ENCODE measurements around the gene HMCN2.
"Not testable (repeated sequence)": the region's sequence is repeated elsewhere in the genome, so short reads cannot be mapped to it uniquely, and the experiment has no call there.

The HMCN2 gene

DNA sequence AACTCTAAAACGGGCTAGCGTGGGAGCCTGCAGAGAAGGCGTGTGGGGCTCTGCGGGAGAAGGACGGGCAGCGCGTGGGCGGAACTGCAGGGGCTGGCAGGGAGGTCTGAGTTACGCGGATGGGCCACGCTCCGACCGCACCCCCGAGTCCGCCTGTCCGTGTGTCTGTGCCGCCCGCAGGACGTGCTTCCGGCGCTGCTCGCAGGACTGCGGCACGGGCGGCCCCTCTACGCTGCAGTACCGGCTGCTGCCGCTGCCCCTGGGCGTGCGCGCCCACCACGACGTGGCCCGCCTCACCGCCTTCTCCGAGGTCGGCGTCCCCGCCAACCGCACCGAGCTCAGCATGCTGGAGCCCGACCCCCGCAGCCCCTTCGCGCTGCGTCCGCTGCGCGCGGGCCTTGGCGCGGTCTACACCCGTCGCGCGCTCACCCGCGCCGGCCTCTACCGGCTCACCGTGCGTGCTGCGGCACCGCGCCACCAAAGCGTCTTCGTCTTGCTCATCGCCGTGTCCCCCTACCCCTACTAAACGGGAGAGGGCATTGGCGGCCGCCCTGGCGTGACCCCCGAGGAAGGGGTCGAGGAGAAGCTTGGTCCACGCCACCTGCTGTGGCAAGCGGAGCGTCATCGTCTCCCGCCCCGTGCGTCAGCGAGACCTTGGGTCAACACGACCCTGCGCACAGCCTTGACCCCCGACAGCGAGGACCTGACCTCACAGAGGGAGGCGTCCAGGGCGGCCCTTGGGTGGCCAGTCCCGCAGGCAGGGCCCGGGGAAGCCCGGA, 167.8 kb downstream of the HMCN2 start:
- peak; percentile 73 for DNase-seq (ENCODE audit: low spot score)

- DNase-seq (ENCODE audit: low spot score) = no peak
Observed at GRCh38 chr9:130433947-130434262, 168.3 kb downstream of the HMCN2 start.

GRCh38 chr9:130434656-130435055, 169.1 kb downstream of the HMCN2 start:
- DNase-seq (ENCODE audit: low spot score) = not testable (repeated sequence)

DNA sequence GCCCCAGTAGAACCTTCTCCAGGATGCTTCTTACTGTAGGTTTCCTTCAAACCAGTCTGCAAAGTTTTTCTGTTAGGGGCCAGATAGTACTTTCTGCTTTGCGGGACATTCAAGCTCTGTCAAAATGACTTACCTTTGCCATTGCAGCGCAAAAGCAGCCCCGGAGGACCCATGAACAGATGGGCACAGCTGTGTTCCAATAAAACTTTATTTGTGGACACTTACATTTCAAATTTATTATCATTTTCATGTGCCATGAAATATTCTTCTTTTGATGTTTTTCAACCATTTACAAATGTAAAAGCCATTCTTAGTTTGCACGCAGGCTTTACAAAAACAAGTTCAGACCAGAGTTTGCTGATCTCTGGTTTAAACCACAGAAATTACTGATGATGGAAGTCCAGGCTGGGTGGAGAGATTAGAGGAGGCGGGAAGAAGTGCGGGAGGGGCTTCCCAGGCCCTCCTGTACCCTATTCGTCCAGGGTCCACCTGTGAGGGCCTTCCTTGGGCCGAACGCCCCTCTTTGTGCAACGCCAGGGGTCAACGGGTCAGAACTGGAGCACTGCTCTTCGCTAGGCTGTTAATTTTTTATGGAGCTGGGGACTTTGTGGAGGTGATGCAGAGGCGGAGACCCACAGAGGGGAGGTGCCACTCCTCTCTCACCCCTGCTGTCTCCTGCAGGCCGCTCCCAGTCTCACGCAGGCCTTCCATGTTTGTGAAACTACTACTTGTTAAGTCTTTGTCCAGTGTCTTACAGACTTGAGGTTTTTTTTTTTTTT, 171.6 kb downstream of the HMCN2 start:
- DNase-seq (ENCODE audit: low spot score) = no peak

DNA sequence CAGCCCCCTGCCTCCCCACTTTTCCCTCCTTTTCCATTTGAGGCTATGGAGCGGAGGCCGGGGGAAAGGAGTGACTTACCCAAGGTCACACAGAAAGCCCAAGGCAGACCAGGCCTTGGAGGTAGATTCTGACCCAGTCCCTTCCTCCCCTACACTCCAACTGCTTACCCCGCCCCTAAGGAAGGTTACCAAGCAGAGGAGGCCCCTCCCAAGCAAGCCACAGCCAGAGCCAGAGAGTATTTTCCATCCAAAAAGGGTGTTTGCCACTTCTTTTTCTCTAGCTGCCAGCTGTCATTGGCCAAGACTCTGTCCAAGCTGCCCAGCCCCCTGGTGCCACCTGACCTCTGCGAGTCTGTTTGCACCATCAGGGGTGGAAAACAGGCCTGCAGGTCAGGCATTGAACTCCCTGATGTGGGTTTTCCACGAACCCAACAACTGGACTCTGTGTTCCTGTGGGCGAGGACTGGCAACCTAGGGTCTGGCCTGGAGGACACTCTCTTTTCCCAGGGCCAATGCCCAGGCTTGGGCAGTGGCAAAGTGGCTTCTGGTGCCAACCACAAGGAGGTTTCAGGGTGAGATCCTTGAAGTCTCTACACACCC, 172.9 kb downstream of the HMCN2 start:
- DNase-seq (ENCODE audit: low spot score) = no peak

DNA sequence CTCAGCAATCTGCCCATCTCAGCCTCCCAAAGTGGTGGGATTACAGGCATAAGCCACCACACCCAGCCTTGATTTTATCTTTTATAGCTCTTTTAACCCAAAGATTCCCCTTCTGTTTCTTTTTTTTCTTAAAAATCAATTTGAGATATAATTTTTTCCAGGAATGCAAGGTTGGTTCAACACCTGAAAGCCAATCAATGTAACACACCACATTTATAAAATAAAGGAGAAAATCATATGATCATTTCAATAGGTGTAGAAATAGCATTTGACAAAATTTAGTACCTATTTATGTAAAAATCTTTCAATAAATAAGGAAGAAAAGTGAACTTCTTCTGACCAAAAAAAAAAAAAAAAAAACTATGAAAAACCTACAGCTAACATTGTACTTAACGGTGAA, 175.5 kb downstream of the HMCN2 start:
- no peak for DNase-seq (ENCODE audit: low spot score)

GRCh38 chr9:130442746-130443455, 177.3 kb downstream of the HMCN2 start:
- no peak for DNase-seq (ENCODE audit: low spot score)

GRCh38 chr9:130443456-130443801, 177.9 kb downstream of the HMCN2 start:
- no peak for DNase-seq (ENCODE audit: low spot score)

DNA sequence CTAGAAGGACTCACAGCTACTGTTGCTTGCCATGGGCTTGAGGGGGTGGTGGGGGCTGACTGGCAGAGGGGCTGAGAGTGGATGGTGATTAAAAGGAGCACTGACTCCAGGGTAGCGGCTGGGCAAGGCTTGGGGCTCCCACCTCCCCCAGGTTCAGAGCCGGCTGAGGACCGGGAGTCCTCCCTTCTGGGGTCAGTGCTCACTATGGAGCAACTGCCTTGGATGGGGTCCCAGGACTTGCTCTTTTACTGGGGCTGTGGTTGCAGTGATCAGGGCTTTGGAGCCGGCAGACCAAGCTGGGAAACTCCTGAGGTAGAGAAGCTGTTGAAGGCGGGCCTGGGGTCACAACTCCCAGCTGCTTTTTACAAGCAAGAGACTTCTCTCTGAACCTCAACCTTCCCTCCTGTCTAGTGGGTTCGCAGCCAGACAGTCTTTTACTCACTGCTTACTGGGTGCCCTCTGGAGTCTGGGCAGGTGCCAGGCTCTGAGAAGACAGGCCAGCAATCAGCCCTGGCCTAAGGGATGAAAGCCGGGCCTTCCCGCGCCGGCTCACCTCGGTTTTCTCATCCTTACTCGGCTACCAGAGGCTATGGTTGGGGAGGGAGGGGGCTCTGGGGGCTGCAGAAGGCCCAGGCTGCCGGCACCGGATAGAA, 178.4 kb downstream of the HMCN2 start:
- no peak for DNase-seq (ENCODE audit: low spot score)

DNA sequence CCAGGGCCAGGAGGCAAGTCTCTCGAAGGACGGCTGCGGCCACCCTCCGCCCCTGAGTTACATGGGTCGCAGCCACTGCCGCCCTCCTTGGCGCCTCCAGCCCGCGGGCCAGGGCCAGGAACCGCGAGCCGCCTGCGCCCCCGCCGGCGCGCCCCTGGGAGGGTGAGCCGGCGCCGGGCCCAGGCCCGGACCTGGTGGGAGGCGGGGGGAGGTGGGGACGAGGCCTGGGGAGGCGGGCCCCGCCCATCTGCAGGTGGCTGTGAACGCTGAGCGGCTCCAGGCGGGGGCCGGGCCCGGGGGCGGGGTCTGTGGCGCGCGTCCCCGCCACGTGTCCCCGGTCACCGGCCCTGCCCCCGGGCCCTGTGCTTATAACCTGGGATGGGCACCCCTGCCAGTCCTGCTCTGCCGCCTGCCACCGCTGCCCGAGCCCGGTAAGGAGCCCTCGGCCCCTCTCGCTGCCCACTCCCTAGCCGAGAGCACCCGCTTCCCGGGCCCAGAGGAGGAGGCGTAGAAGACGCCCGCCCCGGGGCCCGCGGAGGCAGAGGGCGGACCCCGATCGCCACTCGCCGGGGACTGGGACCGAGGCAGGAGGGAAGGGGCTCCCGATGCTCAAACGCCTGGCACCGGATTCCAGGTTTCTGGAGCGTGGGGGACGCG, 179.1 kb downstream of the HMCN2 start, which contains the start of gene ASS1:
Gene ASS1, plus strand, starts transcription at position 397 of the 657 bp plus-strand sequence. CDS start 7,268 bp downstream, outside the sequence.
- no peak for DNase-seq (ENCODE audit: low spot score)

- no peak for DNase-seq (ENCODE audit: low spot score)
Observed at GRCh38 chr9:130445268-130445983, 179.9 kb downstream of the HMCN2 start.

DNA sequence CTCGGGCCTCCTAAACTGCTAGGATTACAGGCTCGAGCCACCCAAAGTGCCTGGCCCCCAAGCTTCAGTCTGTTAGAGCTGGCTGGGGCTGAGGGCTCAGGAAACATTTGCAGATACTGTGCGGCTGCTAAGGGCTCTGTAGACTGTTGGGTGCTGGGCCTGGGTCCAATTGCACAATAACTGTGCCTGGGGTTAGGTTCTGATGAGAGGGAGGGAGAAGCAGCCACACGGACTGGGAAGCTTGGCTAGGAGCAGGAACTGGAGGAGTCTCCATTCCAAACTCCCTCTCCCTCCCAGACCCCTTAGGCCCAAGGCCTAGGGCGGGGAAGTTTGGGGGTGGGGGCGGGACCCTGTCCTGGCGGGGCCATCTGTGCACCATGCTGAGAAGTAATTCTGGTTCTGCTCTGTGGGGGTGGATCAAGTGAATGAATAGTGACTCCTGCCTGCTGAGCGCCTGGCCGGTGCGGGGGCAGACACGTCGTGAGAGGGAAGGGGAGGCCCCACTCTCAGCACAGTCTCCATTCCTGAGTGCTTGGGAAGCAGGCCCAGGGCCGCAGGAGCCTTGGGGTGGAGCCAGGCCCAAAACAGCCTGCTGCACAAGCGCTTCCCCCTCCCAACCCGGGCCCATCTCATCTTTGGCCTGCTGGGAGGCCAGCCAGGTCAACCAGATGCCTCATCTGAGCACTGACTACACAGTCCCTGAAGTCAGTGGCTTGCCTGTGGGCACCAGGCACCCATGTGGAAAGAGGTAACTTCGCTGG, 180.7 kb downstream of the HMCN2 start:
- no peak for DNase-seq (ENCODE audit: low spot score)

GRCh38 chr9:130447193-130447816, 181.7 kb downstream of the HMCN2 start:
- DNase-seq (ENCODE audit: low spot score) = no peak

DNA sequence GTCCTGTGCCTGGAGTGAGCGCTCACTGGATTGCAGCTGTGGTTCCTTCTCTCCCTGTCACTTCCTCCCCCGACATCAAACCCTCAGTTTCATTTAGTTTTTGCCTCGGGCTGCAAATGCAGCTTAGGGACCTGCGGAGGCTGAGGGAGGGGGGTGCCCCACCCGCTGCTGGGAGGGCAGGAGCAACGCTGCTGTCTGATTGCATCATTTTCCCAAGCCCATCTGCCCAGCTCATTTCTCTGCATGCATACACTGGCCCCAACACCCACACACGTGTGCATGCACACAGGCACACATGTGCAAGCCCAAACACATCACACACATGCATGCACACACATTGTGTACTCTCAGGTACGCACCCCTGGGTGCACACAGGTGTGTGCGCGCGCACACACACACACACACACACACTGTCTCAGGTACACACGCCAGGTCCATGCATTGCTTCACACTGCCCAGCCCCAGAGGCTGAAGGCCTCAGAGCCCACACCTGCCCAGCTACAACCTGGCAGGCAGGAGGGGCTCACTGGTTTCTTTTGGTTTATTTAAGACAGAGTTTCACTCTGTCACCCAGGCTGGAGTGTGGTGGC, 182.6 kb downstream of the HMCN2 start:
- no peak for DNase-seq (ENCODE audit: low spot score)

DNA sequence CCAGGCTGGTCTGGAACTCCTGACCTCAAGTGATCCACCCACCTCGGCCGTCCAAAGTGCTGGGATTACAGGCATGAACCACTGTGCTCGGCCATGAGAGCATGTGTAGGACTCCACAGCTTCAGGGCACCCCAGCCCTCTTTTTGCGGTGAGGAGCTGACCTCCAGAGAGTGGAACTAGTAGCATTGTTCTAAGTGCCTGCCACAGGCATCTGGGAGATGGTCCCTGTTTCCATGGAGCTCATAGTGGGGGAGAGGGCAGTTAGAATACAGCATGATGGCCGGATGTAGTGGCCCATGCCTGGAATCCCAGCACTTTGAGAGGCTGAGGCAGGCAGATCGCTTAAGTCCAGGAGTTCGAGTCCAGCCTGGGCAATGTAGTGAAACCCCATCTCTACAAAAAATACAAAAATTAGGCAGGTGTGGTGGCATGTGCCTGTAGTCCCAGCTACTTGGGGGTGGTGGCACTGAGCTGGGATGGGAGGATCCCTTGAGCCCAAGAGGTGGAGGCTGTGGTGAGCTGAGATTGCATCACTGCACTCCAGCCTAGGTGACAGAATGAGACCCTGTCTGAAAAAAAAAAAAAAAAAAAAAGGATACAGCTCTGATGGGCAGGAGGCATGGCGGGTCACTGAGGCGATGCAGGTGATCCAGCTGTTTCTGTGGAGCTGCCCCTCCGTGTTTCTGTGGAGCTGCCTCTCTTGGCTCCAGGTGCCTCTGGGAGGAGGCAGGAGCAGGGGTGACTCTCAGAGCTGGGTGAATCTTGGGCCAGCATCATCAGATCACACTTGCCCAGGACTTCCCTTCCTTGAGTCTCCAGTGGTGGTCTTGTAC, 183.4 kb downstream of the HMCN2 start:
- no peak for DNase-seq (ENCODE audit: low spot score)

DNA sequence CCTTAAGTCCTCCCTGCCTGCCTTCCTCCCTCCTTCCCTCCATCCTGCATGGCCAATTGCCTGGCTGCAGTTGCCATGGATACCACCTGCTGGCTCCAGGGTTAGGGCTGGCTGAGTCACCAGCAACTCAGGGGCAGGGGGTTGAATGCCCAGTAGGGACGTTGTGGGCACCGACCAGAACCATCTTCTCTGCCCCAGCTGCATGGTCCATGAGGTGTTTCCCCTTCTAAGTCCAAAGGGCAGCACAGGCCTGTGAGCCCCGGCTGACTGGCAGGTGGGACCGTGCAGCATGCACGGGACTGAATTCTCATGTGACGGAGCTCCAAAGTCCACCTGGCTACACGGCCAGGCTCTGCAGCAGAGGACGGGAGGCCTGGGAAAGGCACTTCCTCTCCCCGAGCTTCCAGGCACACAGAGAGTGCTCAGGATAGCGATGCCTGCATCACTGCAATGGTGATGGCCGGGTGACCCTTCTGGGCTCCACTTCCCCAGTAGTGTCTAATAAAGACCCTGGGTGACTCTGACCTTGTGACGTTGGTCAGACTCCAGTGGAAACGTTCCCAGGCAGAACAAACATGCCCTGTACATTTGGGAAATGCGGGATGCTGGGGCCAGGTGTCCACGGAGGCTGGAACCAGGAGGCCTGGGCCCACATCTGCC, 184.9 kb downstream of the HMCN2 start:
- DNase-seq (ENCODE audit: low spot score) = no peak

GRCh38 chr9:130451004-130451390, 185.4 kb downstream of the HMCN2 start:
- DNase-seq (ENCODE audit: low spot score) = no peak
